HCT116 (cell line): ENCODE results near the gene TDRD12. TPM values are rescaled to one million over a fixed set of nuclear protein-coding genes. Genes with fewer than 3 reads are reported as not detected.

Experiments used
- ATAC-seq: fragments of 200-7000 bp; cut with Tn5 transposase; 2 replicates; pipeline ENCODE4 v1.9.1; 2020; ENCODE audit warnings: mild to moderate bottlenecking, moderate library complexity
- BruUV-seq: library from RNA; stranded (reverse); fragments of 400-500 nt; replicated peaks from 2 replicates; lab custom pipeline; 2021; lab: Mats Ljungman, UMichigan
- CTCF ChIA-PET: fragments of 300-600 bp; sonication (Branson Sonifier 250); formaldehyde crosslinking; loops from one replicate; lab custom pipeline; 2021; ENCODE audit warnings: antibody characterized with exemption; lab: Charles Lee
- POLR2A ChIA-PET: fragments of 300-600, 350-600 bp; sonication (Branson Sonifier 250); formaldehyde crosslinking; loops from one replicate; lab custom pipeline; 2021; ENCODE audit warnings: antibody characterized with exemption; lab: Charles Lee
- RAD21 ChIA-PET, 2 experiments: fragments of 300-600 bp; sonication (Branson Sonifier 250); formaldehyde crosslinking; loops; one replicate each; lab custom pipeline; 2023; ENCODE audit warnings: low total read pairs in 2 of 2; ENCODE audit not compliant: uncharacterized antibody in 2 of 2, unreplicated experiment in 2 of 2, low non-redundant PET in 1 of 2; lab: Charles Lee
- DNase-seq: peaks from one replicate; pipeline ENCODE4 v3.0.0-alpha.2; 2010; ENCODE audit warnings: low read depth, low spot score
- H2AFZ ChIP-seq: fragments of 200-600 bp; shearing (Covaris generic), sonication (generic); 2 replicates; pipeline ENCODE4 v1.6.1; 2017; ENCODE audit warnings: low read depth, mixed run types, mixed read lengths, antibody characterized with exemption, low read length; ENCODE audit not compliant: poor library complexity, severe bottlenecking
- H3K27ac ChIP-seq: 2 replicates; pipeline ENCODE4 v1.5.1; 2012; ENCODE audit warnings: low read depth, low read length
- H3K27me3 ChIP-seq: fragments of 200-600 bp; sonication (generic); 2 replicates; pipeline ENCODE4 v1.6.1; 2016; ENCODE audit warnings: mixed run types, low read length, mixed read lengths; ENCODE audit not compliant: insufficient read depth
- H3K36me3 ChIP-seq, 2 experiments: fragments of 200-500 bp in 1 of 2; fragments of 200-600 bp in 1 of 2; sonication (Bioruptor generic) in 1 of 2; sonication (generic) in 1 of 2; 2 replicates each; pipeline versions ENCODE4 v1.5.1 to v1.6.1; 2014 to 2016; ENCODE audit warnings: low read length in 2 of 2, inconsistent platforms in 1 of 2, mixed read lengths in 1 of 2, mixed run types in 1 of 2; ENCODE audit not compliant: insufficient read depth in 2 of 2, control insufficient read depth in 1 of 2
- H3K4me1 ChIP-seq, 2 experiments: fragments of 200-600 bp in 1 of 2; sonication (generic) in 1 of 2; 2 replicates each; pipeline versions ENCODE4 v1.5.1 to v1.6.1; 2012 to 2017; ENCODE audit warnings: low read length in 2 of 2, inconsistent platforms in 1 of 2, mild to moderate bottlenecking in 1 of 2, mixed read lengths in 1 of 2, mixed run types in 1 of 2, moderate library complexity in 1 of 2; ENCODE audit not compliant: insufficient read depth in 2 of 2, control insufficient read depth in 1 of 2
- H3K4me2 ChIP-seq: fragments of 200-600 bp; sonication (generic); 2 replicates; pipeline ENCODE4 v1.6.1; 2017; ENCODE audit warnings: mixed run types, low read length, mixed read lengths
- H3K4me3 ChIP-seq, 2 experiments: fragments of 200-600 bp in 1 of 2; sonication (generic) in 1 of 2; replicated peaks in 1 of 2; 2 replicates each; pipeline ENCODE4 v1.5.1; 2011 to 2016; ENCODE audit warnings: low read length in 2 of 2, control low read depth in 1 of 2, low read depth in 1 of 2, mild to moderate bottlenecking in 1 of 2, mixed read lengths in 1 of 2, mixed run types in 1 of 2
- H3K79me2 ChIP-seq: fragments of 200-600 bp; sonication (generic); 2 replicates; pipeline ENCODE4 v1.6.1; 2017; ENCODE audit warnings: mild to moderate bottlenecking, mixed run types, low read length, moderate library complexity, mixed read lengths; ENCODE audit not compliant: insufficient read depth
- H3K9ac ChIP-seq: fragments of 200-600 bp; sonication (generic); 2 replicates; pipeline ENCODE4 v1.6.1; 2016; ENCODE audit warnings: low read length, mixed read lengths
- H3K9me2 ChIP-seq: fragments of 200-600 bp; sonication (generic), shearing (Covaris generic); 2 replicates; pipeline ENCODE4 v1.6.1; 2017; ENCODE audit warnings: mixed run types, mild to moderate bottlenecking, moderate library complexity; ENCODE audit not compliant: insufficient read depth
- H3K9me3 ChIP-seq, 2 experiments: fragments of 200-500 bp in 1 of 2; fragments of 200-600 bp in 1 of 2; sonication (Bioruptor generic) in 1 of 2; sonication (generic) in 1 of 2; 2 replicates each; pipeline ENCODE4 v1.6.1; 2014 to 2017; ENCODE audit warnings: low read length in 2 of 2, mixed read lengths in 2 of 2, inconsistent platforms in 1 of 2, low read depth in 1 of 2, mild to moderate bottlenecking in 1 of 2, mixed run types in 1 of 2, moderate library complexity in 1 of 2; ENCODE audit not compliant: control insufficient read depth in 1 of 2, insufficient read depth in 1 of 2
- H4K20me1 ChIP-seq: fragments of 200-600 bp; sonication (generic), shearing (Covaris generic); 2 replicates; pipeline ENCODE4 v1.6.1; 2017; ENCODE audit warnings: mixed run types, mild to moderate bottlenecking, moderate library complexity; ENCODE audit not compliant: insufficient read depth
- CEBPB ChIP-seq: IDR thresholded peaks from 2 replicates; pipeline ENCODE4 v1.6.1; 2012; ENCODE audit warnings: low read depth
- CTCF ChIP-seq, 3 experiments: fragments of 200-600 bp in 1 of 3; sonication (generic) in 1 of 3; IDR thresholded peaks in 2 of 3; conservative IDR thresholded peaks in 1 of 3; 2 replicates each; pipeline ENCODE4 v1.5.1; 2012 to 2017; ENCODE audit warnings: low read depth in 2 of 3, low read length in 2 of 3, antibody characterized with exemption in 1 of 3, borderline replicate concordance in 1 of 3, control low read depth in 1 of 3, mild to moderate bottlenecking in 1 of 3, mixed read lengths in 1 of 3, mixed run types in 1 of 3, moderate library complexity in 1 of 3; ENCODE audit not compliant: insufficient read depth in 1 of 3
- EGR1 ChIP-seq: IDR thresholded peaks from 2 replicates; pipeline ENCODE4 v1.6.1; 2012; ENCODE audit warnings: low read depth
- EZH2 ChIP-seq: fragments of 200-600 bp; sonication (generic); IDR thresholded peaks from 2 replicates; pipeline ENCODE4 v1.6.1; 2017; ENCODE audit warnings: antibody characterized with exemption, mixed run types
- MAX ChIP-seq: IDR thresholded peaks from 2 replicates; pipeline ENCODE4 v1.6.1; 2012
- POLR2AphosphoS5 ChIP-seq: IDR thresholded peaks from 2 replicates; pipeline ENCODE4 v1.6.1; 2011; ENCODE audit warnings: mild to moderate bottlenecking, low read depth, low read length, moderate library complexity
- REST ChIP-seq: IDR thresholded peaks from 2 replicates; pipeline ENCODE4 v1.6.1; 2012; ENCODE audit warnings: low read depth
- SP1 ChIP-seq: IDR thresholded peaks from 2 replicates; pipeline ENCODE4 v1.6.1; 2012; ENCODE audit warnings: low read depth
- YY1 ChIP-seq: IDR thresholded peaks from 2 replicates; pipeline ENCODE4 v1.6.1; 2011; ENCODE audit warnings: low read length, low read depth, moderate library complexity, mild to moderate bottlenecking; ENCODE audit not compliant: insufficient replicate concordance; ENCODE audit errors: extremely low read depth
- intact Hi-C: fragments of 100-400 bp; cut with micrococcal nuclease; formaldehyde crosslinking; loops from 2 replicates; pipeline ENCODE4 v1.10.0; 2022
- total RNA-seq: library from RNA; stranded (reverse); gene quantifications from one replicate; pipeline ENCODE4 v1.2.1, GENCODE V29; 2021; ENCODE audit not compliant: unreplicated experiment

TDRD12 gene
- total RNA-seq, 1 experiment from 2014 or later: 0.30 TPM

GRCh38 chr19:32828643-32829344 lies 109.2 kb downstream of the TDRD12 start:
- H3K79me2 ChIP-seq: no peaks in the 10 kb centered on the region
- 0 out of 4 replicates have a peak, but pooled peaks cover 0 to 2% of the 10 kb centered on the region in 2 experiments for H3K4me1 ChIP-seq
- POLR2A ChIA-PET: no interaction called here
- H4K20me1 ChIP-seq: no peaks in the 10 kb centered on the region
- H3K36me3 ChIP-seq: no peaks in the 10 kb centered on the region
- ATAC-seq (no peak), DNase-seq (no peak)
- intact Hi-C loops: no loop called here
- BruUV-seq: no TSS peak
- no peak overlapping the region for H3K4me3 ChIP-seq
- no peak overlapping the region for H3K9ac ChIP-seq
- no peak overlapping the region for H2AFZ ChIP-seq
- no peaks in the 10 kb centered on the region for H3K9me3 ChIP-seq
- TF ChIP-seq CEBPB (no peak), REST (no peak), CTCF (IDR thresholded peaks at IDR 0.05 in 2 of 3, conservative IDR thresholded peaks at IDR 0.05 in 1 of 3; ENCODE audit: borderline replicate concordance in 1 of 3, insufficient read depth in 1 of 3, low read depth in 2 of 3, low read length in 2 of 3) (no peak), EGR1 (no peak), EZH2 (no peak), YY1 (no peak), POLR2AphosphoS5 (no peak), SP1 (no peak), MAX (no peak)
- no peaks in the 10 kb centered on the region for H3K27me3 ChIP-seq
- CTCF ChIA-PET: no interaction called here
- no peak overlapping the region for H3K27ac ChIP-seq
- H3K9me2 ChIP-seq: no peaks in the 10 kb centered on the region
- H3K4me2 ChIP-seq: no peak overlapping the region
- RAD21 ChIA-PET: no interaction called here
